ENCODE measurements around the gene TBX2.

The TBX2 gene

DNA sequence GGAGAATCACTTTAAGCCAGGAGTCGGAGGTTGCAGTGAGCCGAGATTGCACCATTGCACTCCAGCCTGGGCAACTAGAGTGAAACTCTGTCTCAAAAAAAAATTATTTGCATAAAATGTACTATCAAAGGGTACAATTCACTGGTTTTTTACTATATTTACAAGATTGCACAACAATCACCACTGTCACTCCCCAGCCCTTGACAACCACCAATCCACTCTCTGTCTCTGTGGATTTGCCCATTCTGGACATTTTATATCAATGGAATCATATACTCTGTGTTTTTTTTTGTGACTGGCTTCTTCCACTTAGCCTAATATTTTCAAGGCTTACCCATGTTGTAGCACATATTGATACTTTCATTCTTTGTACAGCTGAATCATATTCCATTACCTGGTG, 18.8 kb downstream of the TBX2 start:
- no peak overlapping the region for H3K9ac ChIP-seq (ENCODE audit: low read length)
- no peak overlapping the region for H3K27ac ChIP-seq (ENCODE audit: low read depth, low read length)
- H3K27me3 ChIP-seq (ENCODE audit: control insufficient read depth, insufficient read depth, low read length) = peaks cover 71% of the 10 kb centered on the region
- H3K4me3 ChIP-seq (ENCODE audit: low read depth, low read length) = no peak overlapping the region
- peaks cover 11% of the 10 kb centered on the region for H3K4me1 ChIP-seq (ENCODE audit: control insufficient read depth, insufficient read depth, low read length)
- no peaks in the 10 kb centered on the region for H3K9me3 ChIP-seq (ENCODE audit: control insufficient read depth, insufficient read depth, low read depth, low read length)
- H3K36me3 ChIP-seq (ENCODE audit: control insufficient read depth, insufficient read depth, low read length) = no peaks in the 10 kb centered on the region

DNA sequence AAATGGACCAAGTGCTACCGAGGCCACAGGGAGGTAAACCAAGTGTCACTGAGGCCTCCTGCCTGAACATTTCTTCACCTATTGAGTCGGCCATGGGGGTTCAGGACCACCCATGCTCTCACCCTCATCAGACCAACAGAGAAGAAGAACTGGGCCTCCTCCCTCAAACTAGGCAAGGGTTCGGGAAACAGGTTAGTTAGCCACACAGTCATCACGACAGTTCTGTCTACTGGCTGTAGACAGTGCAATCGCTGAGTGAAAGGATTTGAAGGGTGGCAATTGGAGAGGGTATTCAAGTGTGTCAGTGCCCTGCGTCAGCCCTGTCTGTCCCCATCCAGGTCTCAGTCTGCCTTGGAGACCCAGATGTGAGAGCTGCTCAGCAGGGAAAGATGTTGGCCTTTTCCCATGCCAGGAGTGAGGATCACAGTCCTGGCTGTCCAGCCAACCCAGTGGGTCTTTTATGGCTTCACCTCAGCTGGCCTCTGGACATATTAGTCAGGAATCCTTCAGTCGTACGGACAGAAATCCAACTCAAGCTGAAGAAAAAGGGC, 19.9 kb downstream of the TBX2 start:
- no peak overlapping the region for H3K4me3 ChIP-seq (ENCODE audit: low read depth, low read length)
- peaks cover 9% of the 10 kb centered on the region; the same call in 1 of the 2 replicates for H3K4me1 ChIP-seq (ENCODE audit: control insufficient read depth, insufficient read depth, low read length)
- H3K27ac ChIP-seq (ENCODE audit: low read depth, low read length) = no peak overlapping the region
- H3K36me3 ChIP-seq (ENCODE audit: control insufficient read depth, insufficient read depth, low read length) = no peaks in the 10 kb centered on the region
- no peaks in the 10 kb centered on the region for H3K9me3 ChIP-seq (ENCODE audit: control insufficient read depth, insufficient read depth, low read depth, low read length)
- H3K27me3 ChIP-seq (ENCODE audit: control insufficient read depth, insufficient read depth, low read length) = peaks cover 61% of the 10 kb centered on the region
- H3K9ac ChIP-seq (ENCODE audit: low read length) = no peak overlapping the region

DNA sequence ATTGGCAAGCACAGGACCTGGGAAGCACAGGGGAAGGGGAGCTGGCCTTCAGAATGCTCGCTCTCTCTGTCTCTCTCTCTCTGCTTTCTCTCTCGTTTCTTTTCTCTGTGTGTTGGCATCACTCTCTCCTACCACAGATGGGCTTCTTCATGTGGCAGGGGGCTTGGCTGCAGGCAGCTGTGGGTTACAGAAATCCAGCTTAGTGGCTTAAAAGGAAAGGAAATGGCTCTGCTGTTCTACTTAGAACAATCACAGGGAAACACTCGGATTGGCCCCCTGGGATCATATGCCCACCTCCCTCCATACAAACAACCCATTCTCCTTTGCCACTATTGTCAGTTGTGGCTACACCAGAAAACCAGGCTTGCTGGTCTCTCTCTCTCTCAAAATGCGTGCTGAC, 20.4 kb downstream of the TBX2 start:
- H3K4me1 ChIP-seq (ENCODE audit: control insufficient read depth, insufficient read depth, low read length) = peaks cover 9% of the 10 kb centered on the region; the same call in 1 of the 2 replicates
- no peaks in the 10 kb centered on the region for H3K9me3 ChIP-seq (ENCODE audit: control insufficient read depth, insufficient read depth, low read depth, low read length)

DNA sequence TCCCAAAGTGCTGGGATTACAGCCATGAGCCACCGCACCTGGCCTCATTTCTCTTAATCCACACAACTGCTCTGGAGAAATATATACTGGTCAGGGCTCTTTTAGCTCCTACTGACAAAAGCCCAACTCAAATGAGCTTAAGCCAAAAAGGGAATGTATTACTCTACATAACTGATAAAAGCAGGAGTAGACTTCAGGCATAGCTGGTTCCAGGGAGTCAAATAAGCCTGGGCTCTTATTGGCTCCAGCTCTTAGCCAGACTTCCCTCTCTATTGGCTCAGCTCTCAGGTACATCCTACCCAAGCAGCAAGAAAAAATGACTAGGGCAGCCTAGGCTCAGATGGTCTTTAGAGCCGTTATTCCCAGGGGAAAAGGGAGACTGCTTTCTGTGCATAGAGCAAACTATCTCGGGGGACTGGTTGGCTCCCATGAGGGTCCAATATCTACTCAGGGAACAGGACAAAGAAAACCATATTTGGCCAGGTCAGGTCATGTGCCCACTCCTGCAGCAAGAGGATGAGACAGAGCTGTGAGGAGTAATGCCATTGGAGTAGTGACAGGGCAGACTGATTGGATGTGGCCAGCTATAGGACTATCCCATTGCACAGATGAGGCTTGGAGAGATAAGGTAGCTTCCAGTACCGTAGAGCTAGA, 21.2 kb downstream of the TBX2 start:
- Histone ChIP-seq H3K4me3 (ENCODE audit: low read depth, low read length) (no peak overlapping the region), H3K9me3 (ENCODE audit: control insufficient read depth, insufficient read depth, low read depth, low read length) (no peaks in the 10 kb centered on the region), H3K27ac (ENCODE audit: low read depth, low read length) (no peak overlapping the region), H3K27me3 (ENCODE audit: control insufficient read depth, insufficient read depth, low read length) (peaks cover 48% of the 10 kb centered on the region), H3K4me1 (ENCODE audit: control insufficient read depth, insufficient read depth, low read length) (peaks cover 13% of the 10 kb centered on the region; the same call in 1 of the 2 replicates), H3K9ac (ENCODE audit: low read length) (no peak overlapping the region), H3K36me3 (ENCODE audit: control insufficient read depth, insufficient read depth, low read length) (no peaks in the 10 kb centered on the region)

More for the DNA sequence above, 20.4 kb downstream of the TBX2 start:
- Histone ChIP-seq H3K27ac (ENCODE audit: low read depth, low read length) (no peak overlapping the region), H3K27me3 (ENCODE audit: control insufficient read depth, insufficient read depth, low read length) (peaks cover 57% of the 10 kb centered on the region), H3K4me3 (ENCODE audit: low read depth, low read length) (no peak overlapping the region), H3K36me3 (ENCODE audit: control insufficient read depth, insufficient read depth, low read length) (no peaks in the 10 kb centered on the region), H3K9ac (ENCODE audit: low read length) (no peak overlapping the region)

DNA sequence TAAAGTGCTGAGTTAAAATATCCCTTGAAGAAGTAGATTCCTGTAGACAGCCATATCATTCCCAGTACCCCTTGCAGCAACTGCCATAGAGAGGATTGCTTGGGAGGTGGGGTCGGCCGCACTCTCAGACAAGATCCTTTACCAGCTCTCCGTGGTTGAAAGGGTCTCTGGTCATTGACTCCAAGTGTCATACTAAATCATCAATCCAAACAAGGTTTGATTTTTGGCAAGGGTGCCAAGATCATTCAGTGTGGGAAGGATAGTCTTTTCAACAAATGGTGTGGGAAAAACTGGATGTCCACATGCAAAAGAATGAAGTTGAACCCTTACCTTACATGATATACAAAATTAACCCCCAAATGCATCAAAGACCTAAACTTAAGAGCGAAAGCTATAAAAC, 21.8 kb downstream of the TBX2 start:
- H3K4me3 ChIP-seq (ENCODE audit: low read depth, low read length) = no peak overlapping the region
- H3K36me3 ChIP-seq (ENCODE audit: control insufficient read depth, insufficient read depth, low read length) = no peaks in the 10 kb centered on the region
- no peak overlapping the region for H3K9ac ChIP-seq (ENCODE audit: low read length)
- no peaks in the 10 kb centered on the region for H3K9me3 ChIP-seq (ENCODE audit: control insufficient read depth, insufficient read depth, low read depth, low read length)
- H3K27ac ChIP-seq (ENCODE audit: low read depth, low read length) = no peak overlapping the region
- peaks cover 7% of the 10 kb centered on the region; the same call in 1 of the 2 replicates for H3K4me1 ChIP-seq (ENCODE audit: control insufficient read depth, insufficient read depth, low read length)
- H3K27me3 ChIP-seq (ENCODE audit: control insufficient read depth, insufficient read depth, low read length) = peaks cover 42% of the 10 kb centered on the region

DNA sequence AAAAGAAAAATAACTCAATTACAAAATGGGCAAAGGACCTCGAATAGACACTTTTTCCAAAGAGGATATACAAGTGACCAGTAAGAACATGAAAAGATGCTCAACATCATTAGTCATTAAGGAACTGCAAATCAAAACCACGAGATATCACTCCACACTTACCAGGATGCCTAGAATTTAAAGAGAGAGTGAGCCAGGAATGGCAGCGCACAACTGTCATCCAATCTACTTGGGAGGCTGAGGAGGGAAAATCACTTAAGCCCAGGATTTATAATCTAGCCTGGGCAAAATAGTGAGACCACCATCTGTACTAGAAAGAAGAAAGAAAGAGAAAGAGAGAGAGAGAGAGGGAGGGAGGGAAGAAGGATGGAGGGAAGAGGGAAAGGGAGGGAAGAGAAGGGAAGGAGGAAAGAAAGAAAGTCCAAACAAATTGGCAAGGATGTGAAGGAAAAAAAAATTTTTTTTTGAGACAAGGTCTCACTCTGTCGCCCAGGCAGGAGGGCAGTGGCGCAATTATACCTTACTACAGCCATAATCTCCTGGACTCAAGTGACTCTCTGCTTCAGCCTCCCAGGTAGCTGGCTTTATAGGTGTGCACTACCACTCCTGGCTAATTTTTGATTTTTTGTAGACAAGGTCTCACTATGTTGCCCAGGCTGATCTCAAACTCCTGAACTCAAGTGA, 22.6 kb downstream of the TBX2 start:
- Histone ChIP-seq H3K9ac (ENCODE audit: low read length) (no peak overlapping the region), H3K4me1 (ENCODE audit: control insufficient read depth, insufficient read depth, low read length) (peaks cover 4% of the 10 kb centered on the region; the same call in 1 of the 2 replicates), H3K27ac (ENCODE audit: low read depth, low read length) (no peak overlapping the region), H3K9me3 (ENCODE audit: control insufficient read depth, insufficient read depth, low read depth, low read length) (no peaks in the 10 kb centered on the region), H3K4me3 (ENCODE audit: low read depth, low read length) (no peak overlapping the region), H3K36me3 (ENCODE audit: control insufficient read depth, insufficient read depth, low read length) (no peaks in the 10 kb centered on the region), H3K27me3 (ENCODE audit: control insufficient read depth, insufficient read depth, low read length) (peaks cover 36% of the 10 kb centered on the region)

DNA sequence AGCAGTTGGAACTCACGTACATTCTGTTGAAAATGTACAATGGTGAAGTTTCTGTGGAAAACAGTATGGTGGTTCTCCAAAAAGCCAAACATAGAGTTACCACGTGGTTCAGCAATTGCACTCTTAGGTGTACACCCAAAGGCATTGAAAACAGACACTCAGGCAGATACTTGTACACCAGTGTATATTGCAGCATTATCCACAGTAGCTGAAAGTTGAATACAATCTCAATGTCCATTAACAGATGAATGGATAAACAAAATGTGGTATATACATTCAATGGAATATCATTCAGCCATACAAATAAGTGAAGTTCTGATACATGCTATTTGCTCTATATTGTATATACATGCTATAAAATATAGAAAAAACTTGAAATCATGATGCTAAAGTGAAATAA, 23.2 kb downstream of the TBX2 start:
- Histone ChIP-seq H3K4me1 (ENCODE audit: control insufficient read depth, insufficient read depth, low read length) (peaks cover 4% of the 10 kb centered on the region; the same call in 1 of the 2 replicates), H3K36me3 (ENCODE audit: control insufficient read depth, insufficient read depth, low read length) (no peaks in the 10 kb centered on the region), H3K9ac (ENCODE audit: low read length) (no peak overlapping the region), H3K27ac (ENCODE audit: low read depth, low read length) (no peak overlapping the region), H3K9me3 (ENCODE audit: control insufficient read depth, insufficient read depth, low read depth, low read length) (no peaks in the 10 kb centered on the region), H3K4me3 (ENCODE audit: low read depth, low read length) (no peak overlapping the region), H3K27me3 (ENCODE audit: control insufficient read depth, insufficient read depth, low read length) (peaks cover 32% of the 10 kb centered on the region; the same call in 1 of the 2 replicates)

DNA sequence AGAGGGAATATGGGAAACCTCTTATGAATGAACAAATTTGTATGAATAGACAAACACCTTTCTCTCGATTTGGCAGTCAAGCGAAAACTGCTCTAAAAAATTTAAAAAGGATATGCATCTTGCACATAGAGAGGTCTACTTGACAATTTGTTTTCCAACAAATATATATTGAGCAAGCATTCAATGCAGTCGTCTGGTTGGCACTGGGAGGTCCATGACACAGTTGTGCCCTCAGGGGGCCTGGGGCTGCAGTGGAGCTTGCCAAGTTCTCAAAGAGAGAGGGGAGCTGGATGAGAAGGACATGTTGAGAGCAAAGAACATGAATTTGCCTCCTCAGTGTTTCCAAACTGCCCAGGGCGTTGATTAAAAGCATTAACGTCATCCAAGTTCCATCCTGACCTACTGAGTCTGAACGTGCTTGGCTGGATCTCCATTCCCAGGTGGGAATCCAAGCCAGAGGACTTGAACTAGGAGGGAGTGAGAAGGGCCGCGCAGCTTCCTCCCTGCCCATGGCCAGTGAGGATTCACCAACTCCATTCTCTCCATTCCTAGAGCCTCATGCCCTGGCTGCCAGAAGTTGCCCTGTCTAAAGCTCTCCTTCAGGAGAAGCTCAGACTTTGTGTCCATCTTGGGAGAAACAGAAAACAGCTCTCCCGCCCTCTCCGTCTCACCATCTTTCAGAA, 24.5 kb downstream of the TBX2 start:
- Histone ChIP-seq H3K27me3 (ENCODE audit: control insufficient read depth, insufficient read depth, low read length) (peaks cover 25% of the 10 kb centered on the region; the same call in 1 of the 2 replicates), H3K27ac (ENCODE audit: low read depth, low read length) (no peak overlapping the region), H3K36me3 (ENCODE audit: control insufficient read depth, insufficient read depth, low read length) (no peaks in the 10 kb centered on the region), H3K4me3 (ENCODE audit: low read depth, low read length) (no peak overlapping the region), H3K9ac (ENCODE audit: low read length) (no peak overlapping the region), H3K9me3 (ENCODE audit: control insufficient read depth, insufficient read depth, low read depth, low read length) (no peaks in the 10 kb centered on the region), H3K4me1 (ENCODE audit: control insufficient read depth, insufficient read depth, low read length) (peaks cover 4% of the 10 kb centered on the region; the same call in 1 of the 2 replicates)

DNA sequence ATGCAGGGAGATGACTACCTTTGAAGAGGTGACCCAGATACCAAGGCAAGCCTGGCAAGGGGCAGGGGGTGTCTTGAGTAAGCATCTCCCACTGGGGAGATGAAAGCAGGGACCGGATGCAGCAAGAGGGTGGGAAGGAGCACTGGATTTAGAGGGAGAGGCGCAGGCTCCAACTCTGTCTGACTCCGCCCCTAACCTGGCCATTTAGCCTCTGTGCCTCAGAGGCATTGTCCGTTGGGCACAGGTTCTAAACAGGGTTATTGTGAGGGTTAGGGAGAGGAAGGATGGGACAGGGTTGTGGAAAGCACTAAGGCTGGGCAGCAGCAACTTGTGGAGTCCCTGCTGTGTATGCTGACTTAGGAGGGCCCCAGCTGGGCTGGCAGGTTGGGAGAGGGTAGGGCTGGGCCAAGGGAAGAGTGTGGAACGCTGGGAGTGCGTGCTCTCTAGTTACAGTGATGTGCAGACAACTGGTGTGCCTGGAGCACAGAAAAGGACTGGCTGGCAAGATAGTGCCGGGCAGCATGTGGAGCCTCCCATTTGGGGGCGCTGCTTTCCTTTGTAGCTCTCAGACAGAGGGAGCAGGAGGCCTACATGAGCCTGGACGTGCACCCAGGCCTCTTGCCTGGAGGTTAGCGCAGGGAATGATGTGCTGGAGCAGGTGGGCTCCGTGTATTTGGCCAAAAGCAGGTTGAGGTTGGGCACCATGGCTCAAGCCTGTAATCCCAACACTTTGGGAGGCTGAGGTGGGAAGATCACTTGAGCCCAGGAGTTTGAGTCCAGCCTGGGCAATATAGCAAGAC, 26.2 kb downstream of the TBX2 start:
- Histone ChIP-seq H3K27me3 (ENCODE audit: control insufficient read depth, insufficient read depth, low read length) (peaks cover 19% of the 10 kb centered on the region; the same call in 1 of the 2 replicates), H3K27ac (ENCODE audit: low read depth, low read length) (no peak overlapping the region), H3K9me3 (ENCODE audit: control insufficient read depth, insufficient read depth, low read depth, low read length) (no peaks in the 10 kb centered on the region), H3K9ac (ENCODE audit: low read length) (no peak overlapping the region), H3K4me1 (ENCODE audit: control insufficient read depth, insufficient read depth, low read length) (peaks cover 4% of the 10 kb centered on the region; the same call in 1 of the 2 replicates), H3K4me3 (ENCODE audit: low read depth, low read length) (no peak overlapping the region), H3K36me3 (ENCODE audit: control insufficient read depth, insufficient read depth, low read length) (no peaks in the 10 kb centered on the region)

DNA sequence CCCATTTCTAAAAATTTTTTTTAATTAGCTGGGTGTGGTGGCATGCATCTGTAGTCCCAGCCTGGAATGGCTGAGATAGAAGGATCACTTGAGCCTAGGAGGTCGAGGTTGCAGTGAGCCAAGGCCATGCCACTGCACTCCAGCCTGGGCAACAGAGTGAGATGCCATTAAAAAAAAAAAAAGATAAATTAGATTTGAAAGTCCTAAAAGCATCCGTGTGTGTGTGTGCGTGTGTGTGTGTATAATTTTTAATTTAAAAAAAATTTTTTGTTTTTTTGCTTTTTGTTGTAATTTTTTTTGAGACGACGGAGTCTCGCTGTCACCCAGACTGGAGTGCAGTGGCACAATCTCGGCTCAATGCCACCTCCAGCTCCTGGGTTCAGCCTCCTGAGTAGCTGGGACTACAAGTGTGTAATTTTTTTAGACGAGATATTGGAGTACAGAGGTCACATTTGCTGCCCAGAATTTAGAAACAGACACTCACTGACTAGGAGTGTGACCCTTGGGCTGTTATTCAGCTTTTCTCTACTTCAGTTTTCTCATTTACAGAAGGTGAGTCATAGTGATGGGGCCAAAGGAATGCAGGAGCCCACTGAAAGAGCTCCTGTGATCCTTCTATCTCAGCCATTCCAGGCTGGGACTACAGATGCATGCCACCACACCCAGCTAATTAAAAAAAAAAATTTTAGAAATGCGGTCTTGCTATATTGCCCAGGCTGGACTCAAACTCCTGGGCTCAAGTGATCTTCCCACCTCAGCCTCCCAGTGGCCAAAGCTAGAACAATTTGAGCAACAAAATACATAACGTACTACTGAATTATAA, 27.1 kb downstream of the TBX2 start:
- Histone ChIP-seq H3K27me3 (ENCODE audit: control insufficient read depth, insufficient read depth, low read length) (peaks cover 13% of the 10 kb centered on the region; the same call in 1 of the 2 replicates), H3K9ac (ENCODE audit: low read length) (no peak overlapping the region), H3K9me3 (ENCODE audit: control insufficient read depth, insufficient read depth, low read depth, low read length) (no peaks in the 10 kb centered on the region), H3K4me1 (ENCODE audit: control insufficient read depth, insufficient read depth, low read length) (peaks cover 5% of the 10 kb centered on the region; the same call in 1 of the 2 replicates), H3K36me3 (ENCODE audit: control insufficient read depth, insufficient read depth, low read length) (no peaks in the 10 kb centered on the region), H3K27ac (ENCODE audit: low read depth, low read length) (no peak overlapping the region), H3K4me3 (ENCODE audit: low read depth, low read length) (no peak overlapping the region)
